Neuronal stem cell (in vitro differentiated cells): ENCODE data around the gene AAR2.

Source experiments
- DNase-seq: peaks from one replicate; pipeline ENCODE4 v3.0.0-alpha.2; 2013; ENCODE audit warnings: low spot score
- H2AFZ ChIP-seq: one replicate; pipeline ENCODE4 v1.6.1; 2013; ENCODE audit warnings: mild to moderate bottlenecking, low read length, inconsistent platforms
- H2AK5ac ChIP-seq: 2 replicates; pipeline ENCODE4 v1.6.1; 2013; ENCODE audit warnings: low read depth, mild to moderate bottlenecking, inconsistent platforms, low read length, moderate library complexity, mixed read lengths
- H2BK120ac ChIP-seq: 2 replicates; pipeline ENCODE4 v1.6.1; 2013; ENCODE audit warnings: low read depth, mild to moderate bottlenecking, inconsistent platforms, low read length, moderate library complexity, mixed read lengths
- H2BK12ac ChIP-seq: one replicate; pipeline ENCODE4 v1.6.1; 2013; ENCODE audit warnings: low read length, inconsistent platforms
- H2BK15ac ChIP-seq: 2 replicates; pipeline ENCODE4 v1.6.1; 2013; ENCODE audit warnings: mild to moderate bottlenecking, low read length, inconsistent platforms, mixed read lengths
- H2BK5ac ChIP-seq: one replicate; pipeline ENCODE4 v1.6.1; 2013; ENCODE audit warnings: inconsistent platforms, mild to moderate bottlenecking, low read length, moderate library complexity
- H3K14ac ChIP-seq: one replicate; pipeline ENCODE4 v1.6.1; 2013; ENCODE audit warnings: low read length, inconsistent platforms
- H3K18ac ChIP-seq: 2 replicates; pipeline ENCODE4 v1.6.1; 2013; ENCODE audit warnings: low read length, inconsistent platforms
- H3K23ac ChIP-seq: 2 replicates; pipeline ENCODE4 v1.6.1; 2013; ENCODE audit warnings: low read depth, mild to moderate bottlenecking, mixed read lengths, low read length, inconsistent platforms; ENCODE audit not compliant: poor library complexity
- H3K27ac ChIP-seq: replicated peaks from 3 replicates; pipeline ENCODE4 v1.5.1; 2013; ENCODE audit warnings: low read length, inconsistent platforms
- H3K27me3 ChIP-seq, 3 experiments: 2 replicates each; pipeline ENCODE4 v1.6.1; 2013; ENCODE audit warnings: low read length in 3 of 3, mild to moderate bottlenecking in 2 of 3, inconsistent platforms in 1 of 3, low read depth in 1 of 3, mixed read lengths in 1 of 3, moderate library complexity in 1 of 3; ENCODE audit not compliant: control insufficient read depth in 3 of 3, insufficient read depth in 3 of 3
- H3K36me3 ChIP-seq, 2 donors: replicated peaks in 1 of 2; 2 replicates each; pipeline ENCODE4 v1.6.1; 2013; ENCODE audit warnings: low read length in 2 of 2; ENCODE audit not compliant: control insufficient read depth in 2 of 2, insufficient read depth in 2 of 2
- H3K4ac ChIP-seq: 2 replicates; pipeline ENCODE4 v1.6.1; 2013; ENCODE audit warnings: inconsistent platforms, mild to moderate bottlenecking, low read length, moderate library complexity
- H3K4me1 ChIP-seq, 2 donors: 1 replicate in 1 of 2; 2 replicates in 1 of 2; pipeline ENCODE4 v1.6.1; 2013; ENCODE audit warnings: low read length in 2 of 2, low read depth in 1 of 2; ENCODE audit not compliant: control insufficient read depth in 2 of 2, insufficient read depth in 1 of 2
- H3K4me2 ChIP-seq: one replicate; pipeline ENCODE4 v1.6.1; 2013; ENCODE audit warnings: mild to moderate bottlenecking, low read length, inconsistent platforms; ENCODE audit not compliant: insufficient read depth, poor library complexity, severe bottlenecking
- H3K4me3 ChIP-seq, 2 donors: 2 replicates each; pipeline ENCODE4 v1.5.1; 2013; ENCODE audit warnings: low read length in 2 of 2, mild to moderate bottlenecking in 2 of 2, inconsistent platforms in 1 of 2, moderate library complexity in 1 of 2
- H3K79me1 ChIP-seq: one replicate; pipeline ENCODE4 v1.6.1; 2013; ENCODE audit warnings: low read depth, mild to moderate bottlenecking, inconsistent platforms, low read length, moderate library complexity
- H3K9ac ChIP-seq: one replicate; pipeline ENCODE4 v1.6.1; 2013; ENCODE audit warnings: mild to moderate bottlenecking, low read depth, low read length, inconsistent platforms; ENCODE audit not compliant: poor library complexity
- H3K9me3 ChIP-seq, 2 donors: replicated peaks in 1 of 2; 2 replicates each; pipeline versions ENCODE3 to v1.6.1; 2013; ENCODE audit warnings: low read length in 2 of 2, mild to moderate bottlenecking in 2 of 2, inconsistent platforms in 1 of 2, low read depth in 1 of 2, mixed read lengths in 1 of 2, moderate library complexity in 1 of 2; ENCODE audit not compliant: control insufficient read depth in 2 of 2, insufficient read depth in 1 of 2
- H4K8ac ChIP-seq: one replicate; pipeline ENCODE4 v1.6.1; 2013; ENCODE audit warnings: low read depth, mild to moderate bottlenecking, inconsistent platforms, low read length, moderate library complexity
- H4K91ac ChIP-seq: one replicate; pipeline ENCODE4 v1.6.1; 2013; ENCODE audit warnings: low read length, low read depth, mild to moderate bottlenecking, inconsistent platforms; ENCODE audit not compliant: poor library complexity
- WGBS, 2 donors: extraction: QIAGEN DNeasy Blood & Tissue Kit; methylation state at CpG; one replicate each; pipeline ENCODE4 v1.1.7; 2013; ENCODE audit warnings: missing lambda C conversion rate in 2 of 2, mixed read lengths in 1 of 2; ENCODE audit not compliant: insufficient read length in 2 of 2, insufficient replicate concordance in 1 of 2; ENCODE audit errors: extremely low coverage in 2 of 2; 5-methylcytosine and 5-hydroxymethylcytosine counted together

The AAR2 gene

DNA sequence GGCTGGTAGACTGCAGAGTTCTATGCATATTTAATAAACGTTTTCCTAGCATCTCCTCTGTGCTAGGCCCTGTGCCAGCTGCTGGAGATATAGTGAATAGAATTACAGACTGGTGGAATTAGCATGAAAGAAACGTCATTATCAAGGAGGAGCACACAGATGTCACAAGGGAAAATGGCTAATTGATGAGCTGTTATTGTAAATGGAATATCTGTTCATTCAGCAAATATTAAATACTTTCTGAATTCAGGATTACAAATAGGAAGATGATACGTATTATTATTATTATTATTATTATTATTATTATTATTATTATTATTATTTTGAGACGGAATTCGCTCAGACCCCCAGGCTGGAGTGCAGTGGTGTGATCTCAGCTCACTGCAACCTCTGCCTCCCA is 1.2 kb downstream of the AAR2 start:
- Histone ChIP-seq H3K14ac (no peak overlapping the region), H2BK5ac (no peak overlapping the region), H3K18ac (no peak overlapping the region), H3K27me3 (no peaks in the 10 kb centered on the region), H3K36me3 (peaks cover 12 to 37% of the 10 kb centered on the region in 2 donors), H2AFZ (no peak overlapping the region), H2BK120ac (no peak overlapping the region), H3K23ac (no peak overlapping the region), H3K4ac (no peak overlapping the region), H2BK15ac (no peak overlapping the region), H3K4me1 (peaks cover 4 to 9% of the 10 kb centered on the region in 2 donors), H2BK12ac (no peak overlapping the region), H3K9ac (no peak overlapping the region), H3K4me3 (peak overlapping the region in 1 of 2 donors; percentile 82), H2AK5ac (no peak overlapping the region), H4K91ac (no peak overlapping the region), H3K79me1 (no peaks in the 10 kb centered on the region), H3K4me2 (peak overlapping the region; percentile 70), H4K8ac (no peak overlapping the region), H3K9me3 (no peaks in the 10 kb centered on the region), H3K27ac (no peak overlapping the region)
- WGBS, 2 donors, result no CpG with 5 or more reads among the region's 5 CpGs
- no peak for DNase-seq

- Histone ChIP-seq H2BK15ac (no peak overlapping the region), H3K27me3 (no peaks in the 10 kb centered on the region), H3K9me3 (no peaks in the 10 kb centered on the region), H3K4ac (no peak overlapping the region), H3K9ac (no peak overlapping the region), H3K27ac (no peak overlapping the region), H2BK5ac (no peak overlapping the region), H2BK120ac (no peak overlapping the region), H3K14ac (no peak overlapping the region), H3K4me2 (no peak overlapping the region), H2BK12ac (no peak overlapping the region), H2AK5ac (no peak overlapping the region), H4K91ac (no peak overlapping the region), H3K4me1 (peaks cover 4 to 9% of the 10 kb centered on the region in 2 donors), H3K4me3 (no peak overlapping the region), H3K79me1 (no peaks in the 10 kb centered on the region), H4K8ac (no peak overlapping the region), H2AFZ (no peak overlapping the region), H3K36me3 (peaks cover 12 to 44% of the 10 kb centered on the region in 2 donors), H3K23ac (no peak overlapping the region), H3K18ac (no peak overlapping the region)
- no CpG with 5 or more reads among the region's 3 CpGs for WGBS, 2 donors
- no peak for DNase-seq
These were observed 1.9 kb downstream of the AAR2 start for GRCh38 chr20:36238153-36238552.

DNA sequence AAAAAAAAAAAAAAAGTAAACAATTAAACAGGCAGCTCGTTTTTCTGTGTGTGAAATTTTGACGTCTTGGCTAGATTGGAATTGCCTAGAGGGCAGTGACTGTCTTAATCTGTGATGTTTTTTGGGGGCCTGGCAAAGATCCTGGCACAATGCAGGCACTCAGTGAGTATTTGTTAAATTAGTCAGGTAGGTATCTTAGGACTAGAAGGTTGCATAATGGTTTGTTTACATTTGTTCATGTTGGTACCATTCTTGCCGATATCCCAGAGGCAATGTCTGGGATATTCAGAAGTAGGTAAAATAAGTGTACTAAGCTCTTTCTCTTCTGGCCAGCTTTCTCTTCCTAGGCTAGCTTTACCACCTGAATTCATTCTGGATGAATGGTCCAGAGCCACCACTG is 2.5 kb downstream of the AAR2 start:
- no peak overlapping the region for H2BK15ac ChIP-seq
- no peak overlapping the region for H2BK12ac ChIP-seq
- no peaks in the 10 kb centered on the region for H3K9me3 ChIP-seq
- H2BK5ac ChIP-seq, result no peak overlapping the region
- WGBS, 2 donors, result no CpG with 5 or more reads among the region's 3 CpGs
- H2AFZ ChIP-seq, result no peak overlapping the region
- H3K79me1 ChIP-seq, result no peaks in the 10 kb centered on the region
- H3K4me2 ChIP-seq, result no peak overlapping the region
- H3K36me3 ChIP-seq, result peaks cover 12 to 50% of the 10 kb centered on the region in 2 donors
- H3K18ac ChIP-seq, result no peak overlapping the region
- H3K9ac ChIP-seq, result no peak overlapping the region
- H3K4ac ChIP-seq, result no peak overlapping the region
- H3K27ac ChIP-seq, result no peak overlapping the region
- H3K14ac ChIP-seq, result no peak overlapping the region
- no peak for DNase-seq
- peaks cover 4 to 9% of the 10 kb centered on the region in 2 donors for H3K4me1 ChIP-seq
- no peak overlapping the region for H4K8ac ChIP-seq
- H2BK120ac ChIP-seq, result no peak overlapping the region
- H3K23ac ChIP-seq, result no peak overlapping the region
- H3K27me3 ChIP-seq, result no peaks in the 10 kb centered on the region
- no peak overlapping the region for H4K91ac ChIP-seq
- H3K4me3 ChIP-seq, result no peak overlapping the region
- no peak overlapping the region for H2AK5ac ChIP-seq

DNA sequence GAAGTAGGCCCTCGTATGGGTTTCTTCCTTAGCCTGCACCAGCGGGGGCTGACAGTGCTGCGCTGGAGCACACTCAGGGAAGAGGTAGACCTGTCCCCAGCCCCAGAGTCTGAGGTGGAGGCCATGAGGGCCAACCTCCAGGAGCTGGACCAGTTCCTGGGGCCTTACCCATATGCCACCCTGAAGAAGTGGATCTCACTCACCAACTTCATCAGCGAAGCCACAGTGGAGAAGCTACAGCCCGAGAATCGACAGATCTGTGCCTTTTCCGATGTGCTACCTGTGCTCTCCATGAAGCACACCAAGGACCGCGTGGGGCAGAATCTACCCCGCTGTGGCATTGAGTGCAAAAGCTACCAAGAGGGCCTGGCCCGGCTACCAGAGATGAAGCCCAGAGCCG is 3.8 kb downstream of the AAR2 start:
- Histone ChIP-seq H2BK12ac (no peak overlapping the region), H4K91ac (no peak overlapping the region), H2AK5ac (no peak overlapping the region), H2BK120ac (no peak overlapping the region), H3K9me3 (no peaks in the 10 kb centered on the region), H3K9ac (no peak overlapping the region), H3K18ac (no peak overlapping the region), H4K8ac (no peak overlapping the region), H3K4me3 (no peak overlapping the region), H3K4ac (no peak overlapping the region), H3K36me3 (peaks cover 21 to 63% of the 10 kb centered on the region in 2 donors), H3K14ac (no peak overlapping the region), H2AFZ (no peak overlapping the region), H3K79me1 (no peaks in the 10 kb centered on the region), H3K23ac (no peak overlapping the region), H3K4me1 (peaks cover 4 to 9% of the 10 kb centered on the region in 2 donors), H3K4me2 (no peak overlapping the region), H3K27me3 (no peaks in the 10 kb centered on the region), H2BK15ac (no peak overlapping the region), H2BK5ac (no peak overlapping the region), H3K27ac (no peak overlapping the region)
- DNase-seq, result no peak
- WGBS, 2 donors, result no CpG with 5 or more reads among the region's 12 CpGs
